Testis (tissue), 3 donors: ENCODE results near the gene DUSP2. TPM values are rescaled to one million over a fixed set of nuclear protein-coding genes. Genes with fewer than 3 reads are reported as not detected.

Experiments
- DNase-seq: peaks from one replicate; pipeline ENCODE4 v3.0.0-alpha.2; 2019
- H3K27ac ChIP-seq, 2 donors: fragments of 200-600 bp; sonication (generic); one replicate each; pipeline ENCODE4 v1.5.1; 2019
- H3K27me3 ChIP-seq: fragments of 200-600 bp; sonication (generic); one replicate; pipeline ENCODE4 v1.5.1; 2019
- H3K36me3 ChIP-seq: fragments of 200-600 bp; sonication (generic); one replicate; pipeline ENCODE4 v1.5.1; 2017; ENCODE audit warnings: low read depth; ENCODE audit errors: missing control alignments
- H3K4me1 ChIP-seq: fragments of 200-600 bp; sonication (generic); one replicate; pipeline ENCODE4 v1.5.1; 2019
- H3K4me3 ChIP-seq, 2 donors: fragments of 200-600 bp; sonication (generic); one replicate each; pipeline ENCODE4 v1.5.1; 2017 to 2019
- H3K9me3 ChIP-seq: fragments of 200-600 bp; sonication (generic); one replicate; pipeline ENCODE4 v1.5.1; 2017
- POLR2A ChIP-seq: fragments of 450-650 bp; IDR thresholded peaks from one replicate; pipeline ENCODE4 v1.6.1; 2017; ENCODE audit warnings: antibody characterized with exemption, mild to moderate bottlenecking, moderate library complexity
- WGBS, 2 donors: methylation state at CpG; one replicate each; pipeline ENCODE4 v1.1.5; 2018; 5-methylcytosine and 5-hydroxymethylcytosine counted together
- intact Hi-C: fragments of 100-400 bp; cut with DNase I; formaldehyde crosslinking; loops from one replicate; pipeline ENCODE4 v1.15.1; 2023; ENCODE audit warnings: low total_unique reads
- polyA plus RNA-seq: library from polyadenylated mRNA; stranded (reverse); fragments of 350-450 nt; fragmentation: Illumina TruSeq; extraction: RNeasy Lipid Tissue Mini Kit (QIAGEN cat#74804); gene quantifications from one replicate; pipeline ENCODE4 v1.2.3, GENCODE V29; 2014; ENCODE audit warnings: low read depth, low replicate concordance; ENCODE audit not compliant: insufficient read depth
- total RNA-seq, 2 donors: library from RNA; depleted of rRNA; stranded (reverse); fragments of >200 nt; gene quantifications; one replicate each; pipeline ENCODE4 v1.2.3, GENCODE V29; 2016
- TF ChIP-seq, protein P1 (sequence below), 3 experiments: fragments of 450-650 bp in 2 of 3; fragments of 200-600 bp in 1 of 3; sonication (generic) in 1 of 3; IDR thresholded peaks; one replicate each; pipeline ENCODE4 v1.5.1; 2016 to 2019; ENCODE audit warnings: antibody characterized with exemption in 3 of 3, mild to moderate bottlenecking in 2 of 3, moderate library complexity in 1 of 3

The DUSP2 gene
- total and polyA plus RNA-seq, 3 donors from 2014 or later = 5.7 to 16.5 (median 6.3) TPM

DNA sequence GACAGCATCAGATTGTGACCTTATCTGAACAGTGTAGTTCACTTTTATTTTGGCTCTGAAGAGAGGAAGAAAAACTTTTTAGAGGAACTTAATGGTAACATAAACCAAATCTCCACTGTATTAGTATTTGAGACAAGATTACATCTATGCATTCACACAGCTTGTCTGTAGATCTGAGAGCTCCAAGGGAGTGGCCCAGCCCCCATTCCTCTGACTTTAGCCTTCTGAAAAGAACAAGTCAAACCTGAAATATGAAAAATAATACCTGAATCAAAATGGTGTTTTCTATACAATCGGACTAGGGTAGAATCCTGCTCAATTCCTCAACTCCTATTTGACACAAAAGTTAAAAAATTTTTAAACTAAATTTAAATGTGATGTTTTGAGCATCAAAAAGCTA, 40.3 kb upstream of the DUSP2 start:
- TF ChIP-seq POLR2A = no peak
- TF ChIP-seq, protein P1, sequence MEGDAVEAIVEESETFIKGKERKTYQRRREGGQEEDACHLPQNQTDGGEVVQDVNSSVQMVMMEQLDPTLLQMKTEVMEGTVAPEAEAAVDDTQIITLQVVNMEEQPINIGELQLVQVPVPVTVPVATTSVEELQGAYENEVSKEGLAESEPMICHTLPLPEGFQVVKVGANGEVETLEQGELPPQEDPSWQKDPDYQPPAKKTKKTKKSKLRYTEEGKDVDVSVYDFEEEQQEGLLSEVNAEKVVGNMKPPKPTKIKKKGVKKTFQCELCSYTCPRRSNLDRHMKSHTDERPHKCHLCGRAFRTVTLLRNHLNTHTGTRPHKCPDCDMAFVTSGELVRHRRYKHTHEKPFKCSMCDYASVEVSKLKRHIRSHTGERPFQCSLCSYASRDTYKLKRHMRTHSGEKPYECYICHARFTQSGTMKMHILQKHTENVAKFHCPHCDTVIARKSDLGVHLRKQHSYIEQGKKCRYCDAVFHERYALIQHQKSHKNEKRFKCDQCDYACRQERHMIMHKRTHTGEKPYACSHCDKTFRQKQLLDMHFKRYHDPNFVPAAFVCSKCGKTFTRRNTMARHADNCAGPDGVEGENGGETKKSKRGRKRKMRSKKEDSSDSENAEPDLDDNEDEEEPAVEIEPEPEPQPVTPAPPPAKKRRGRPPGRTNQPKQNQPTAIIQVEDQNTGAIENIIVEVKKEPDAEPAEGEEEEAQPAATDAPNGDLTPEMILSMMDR (IDR thresholded peaks at IDR 0.05) = no peak
- Histone ChIP-seq H3K27ac (no peak overlapping the region), H3K36me3 (no peaks in the 10 kb centered on the region)

DNA sequence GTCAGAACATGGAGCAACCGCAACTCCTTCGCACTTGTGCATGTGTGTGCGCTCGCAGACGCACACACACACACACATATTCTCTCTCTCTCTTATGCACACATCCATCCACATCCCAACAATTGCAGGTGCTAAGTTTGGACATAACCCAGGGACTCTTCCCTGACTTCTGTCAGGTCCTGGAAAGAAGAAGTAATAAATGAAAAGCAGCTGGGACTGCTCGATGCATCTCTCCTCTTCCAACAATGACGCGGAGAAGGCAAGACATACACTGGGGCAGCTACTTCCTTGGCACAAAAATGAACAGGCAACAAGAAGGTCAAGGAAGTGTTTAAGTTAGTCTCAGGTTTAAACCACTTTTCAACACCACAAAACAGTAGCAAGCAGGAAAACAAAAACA, 39.7 kb upstream of the DUSP2 start:
- TF ChIP-seq POLR2A = no peak
- TF ChIP-seq, protein P1 (IDR thresholded peaks at IDR 0.05) = no peak
- no peaks in the 10 kb centered on the region for H3K36me3 ChIP-seq

More for the DNA sequence above, 40.3 kb upstream of the DUSP2 start:
- no peaks in the 10 kb centered on the region for H3K27me3 ChIP-seq
- peaks cover 10% of the 10 kb centered on the region for H3K4me1 ChIP-seq
- WGBS, 2 donors = 93 to 100% methylated on average over 1 of the region's 1 CpG
- DNase-seq = no peak
- intact Hi-C loops = no loop called here
- no peaks in the 10 kb centered on the region for H3K9me3 ChIP-seq
- no peak overlapping the region for H3K4me3 ChIP-seq

DNA sequence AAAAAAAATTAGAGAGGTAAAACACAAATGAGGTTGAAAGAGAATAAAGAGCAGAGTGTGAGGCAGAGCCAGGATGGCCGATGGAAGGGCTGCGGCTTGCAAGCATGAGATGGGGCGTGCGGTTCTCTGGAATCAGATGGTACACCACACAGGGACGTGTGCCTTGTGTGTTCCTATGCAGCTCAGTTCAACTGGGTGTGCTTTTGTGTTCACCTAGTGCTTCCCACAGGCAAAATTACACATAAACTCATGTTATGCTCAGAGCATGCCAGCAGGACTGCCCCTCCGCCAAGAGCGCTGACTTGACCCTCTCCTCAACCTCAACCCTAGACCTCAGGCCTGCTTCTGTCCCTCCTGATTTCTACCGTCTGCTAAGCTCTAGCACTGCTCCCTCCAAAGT, 38.9 kb upstream of the DUSP2 start:
- TF ChIP-seq, protein P1 (IDR thresholded peaks at IDR 0.05) = no peak
- TF ChIP-seq POLR2A = no peak
- DNase-seq = no peak
- H3K4me1 ChIP-seq = peaks cover 10% of the 10 kb centered on the region
- intact Hi-C loops = no loop called here
- no peak overlapping the region for H3K27ac ChIP-seq
- no peaks in the 10 kb centered on the region for H3K9me3 ChIP-seq
- no peaks in the 10 kb centered on the region for H3K27me3 ChIP-seq
- H3K4me3 ChIP-seq = no peak overlapping the region
- WGBS, 2 donors = 85 to 86% methylated on average over 8 of the region's 8 CpGs
- no peaks in the 10 kb centered on the region for H3K36me3 ChIP-seq

More for the DNA sequence above, 39.7 kb upstream of the DUSP2 start:
- WGBS, 2 donors = 87 to 90% methylated on average over 8 of the region's 8 CpGs
- no peak overlapping the region for H3K27ac ChIP-seq
- no peaks in the 10 kb centered on the region for H3K9me3 ChIP-seq
- no peak overlapping the region for H3K4me3 ChIP-seq
- intact Hi-C loops = no loop called here
- no peak for DNase-seq
- H3K4me1 ChIP-seq = peaks cover 10% of the 10 kb centered on the region
- H3K27me3 ChIP-seq = no peaks in the 10 kb centered on the region

DNA sequence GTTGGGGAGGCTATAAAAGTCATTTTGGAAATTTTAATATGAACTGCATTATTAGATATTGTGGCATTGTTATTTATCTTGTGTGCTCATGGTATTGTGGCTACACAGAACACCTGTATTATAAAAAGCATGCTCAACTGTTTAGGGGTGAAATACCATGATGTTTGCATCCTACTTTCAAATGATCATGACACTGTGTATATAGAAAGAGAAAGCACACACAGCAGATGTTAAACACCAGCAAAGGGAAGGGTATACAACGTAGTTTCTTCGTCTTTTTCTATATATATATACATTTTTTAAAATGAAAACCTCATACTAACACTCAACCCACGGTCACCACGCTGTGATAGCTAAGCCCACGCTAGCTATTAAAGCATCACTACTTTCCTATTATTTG, 36.3 kb upstream of the DUSP2 start:
- no peak for TF ChIP-seq POLR2A
- TF ChIP-seq, protein P1 (IDR thresholded peaks at IDR 0.05) = no peak
- 80 to 82% methylated on average over 5 of the region's 5 CpGs for WGBS, 2 donors

DNA sequence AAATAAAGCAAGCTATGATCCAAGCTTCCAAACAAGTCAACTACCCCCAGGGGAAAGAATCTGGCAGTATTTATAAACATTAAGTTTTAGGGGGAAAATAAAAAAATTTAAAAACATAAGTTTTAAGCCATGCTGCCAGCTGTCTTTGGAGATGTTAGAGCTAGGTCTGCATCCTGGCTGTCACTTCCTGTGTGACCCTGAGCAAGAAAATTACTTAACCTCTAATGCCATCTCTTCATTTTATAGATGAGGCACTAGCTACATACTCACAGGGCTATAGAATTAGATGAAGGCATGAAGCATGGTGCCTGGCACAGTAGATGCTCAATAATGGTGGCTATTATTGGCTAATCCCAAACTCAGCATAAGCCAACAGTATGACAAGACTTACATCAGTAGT, 35.3 kb upstream of the DUSP2 start:
- Histone ChIP-seq H3K36me3 (no peaks in the 10 kb centered on the region), H3K9me3 (no peaks in the 10 kb centered on the region), H3K4me3 (no peak overlapping the region), H3K27me3 (no peaks in the 10 kb centered on the region), H3K27ac (no peak overlapping the region), H3K4me1 (no peaks in the 10 kb centered on the region)
- DNase-seq = no peak
- intact Hi-C loops = no loop called here
- TF ChIP-seq POLR2A = no peak
- TF ChIP-seq, protein P1 (IDR thresholded peaks at IDR 0.05) = no peak

More for the DNA sequence above, 36.3 kb upstream of the DUSP2 start:
- no peaks in the 10 kb centered on the region for H3K36me3 ChIP-seq
- no peak overlapping the region for H3K4me3 ChIP-seq
- H3K27me3 ChIP-seq = no peaks in the 10 kb centered on the region
- H3K4me1 ChIP-seq = peaks cover 5% of the 10 kb centered on the region
- intact Hi-C loops = no loop called here
- no peak overlapping the region for H3K27ac ChIP-seq
- no peaks in the 10 kb centered on the region for H3K9me3 ChIP-seq
- DNase-seq = no peak
